ENCODE data around the gene NELFB.
A peak's percentile ranks its signal among the peaks of the same experiment; 100 is the strongest.

The NELFB gene

DNA sequence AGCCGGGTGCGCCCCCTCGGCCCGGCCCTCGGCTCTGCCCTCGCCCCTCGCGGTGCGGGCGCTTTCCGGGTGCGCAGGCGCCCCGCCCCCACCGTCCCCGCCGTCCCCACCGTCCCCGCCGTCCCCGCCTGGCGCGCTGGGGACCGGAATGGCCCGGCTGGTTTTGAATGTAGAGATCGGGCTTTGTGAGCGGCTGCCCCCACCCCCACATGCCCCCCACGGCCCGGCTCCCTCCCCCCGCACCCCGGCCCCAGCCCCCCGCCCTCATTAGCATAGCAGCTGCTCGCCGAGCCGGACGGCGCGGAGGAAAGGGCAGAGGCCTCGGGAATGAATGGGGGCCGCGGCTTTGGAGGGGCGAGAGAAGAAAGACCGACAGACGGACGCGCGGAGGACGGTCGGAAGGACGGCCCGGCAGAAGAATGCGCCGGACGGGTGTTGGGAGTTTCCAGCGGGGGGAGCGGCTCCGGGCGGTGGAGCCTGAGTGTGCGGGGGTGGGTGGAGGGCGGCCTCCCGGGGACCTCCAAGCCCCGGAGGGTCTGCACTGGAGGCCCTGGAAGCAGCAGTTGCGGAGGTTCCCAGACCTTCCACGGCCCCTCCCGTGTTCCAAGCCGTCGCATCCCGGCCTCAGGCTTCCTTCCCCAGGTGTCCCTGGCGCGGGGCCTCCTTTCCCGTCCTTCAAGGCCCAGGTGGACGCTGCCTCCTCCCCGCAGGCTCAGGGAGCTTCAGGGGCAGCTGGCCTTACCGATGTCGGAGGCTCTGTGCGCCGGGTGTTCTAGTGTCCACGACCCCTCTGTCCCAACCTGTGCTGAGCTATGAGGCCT lies 40.9 kb downstream of the NELFB start:
- Histone ChIP-seq H3K4me3 (ENCODE audit: low read length in 2 of 2) (peak overlapping the region; percentile 46 to 78), H3K4me2 (ENCODE audit: insufficient read depth, low read length, poor library complexity, severe bottlenecking) (peak overlapping the region; percentile 83), H3K9me3 (replicated peaks in 1 of 2; ENCODE audit: control insufficient read depth in 2 of 2, insufficient read depth in 1 of 2, low read depth in 1 of 2, low read length in 2 of 2) (peaks cover 0 to 10% of the 10 kb centered on the region in 2 donors), H2BK15ac (ENCODE audit: low read length) (peak overlapping the region; percentile 99), H2BK12ac (ENCODE audit: low read length) (peak overlapping the region; percentile 99), H3K18ac (ENCODE audit: low read length) (peak overlapping the region; percentile 97), H3K23ac (ENCODE audit: low read depth, low read length, poor library complexity) (peak overlapping the region; percentile 97), H3K9ac (ENCODE audit: low read depth, low read length, poor library complexity) (peak overlapping the region; percentile 86), H4K8ac (ENCODE audit: low read depth, low read length) (peak overlapping the region; percentile 29), H2BK120ac (ENCODE audit: low read depth, low read length) (peak overlapping the region; percentile 97), H3K79me1 (ENCODE audit: low read depth, low read length) (peaks cover 2% of the 10 kb centered on the region), H3K27me3 (ENCODE audit: control insufficient read depth in 3 of 3, insufficient read depth in 3 of 3, low read depth in 1 of 3, low read length in 3 of 3) (peaks cover 0 to 11% (median 2%) of the 10 kb centered on the region in 3 experiments), H2AK5ac (ENCODE audit: low read depth, low read length) (peak overlapping the region; percentile 100), H3K4me1 (ENCODE audit: control insufficient read depth in 2 of 2, insufficient read depth in 1 of 2, low read depth in 1 of 2, low read length in 2 of 2) (peaks cover 28 to 31% of the 10 kb centered on the region in 2 donors), H2BK5ac (ENCODE audit: low read length) (no peak overlapping the region), H3K4ac (ENCODE audit: low read length) (peak overlapping the region; percentile 93), H3K36me3 (replicated peaks in 1 of 2; ENCODE audit: control insufficient read depth in 2 of 2, insufficient read depth in 2 of 2, low read length in 2 of 2) (peaks cover 5 to 14% of the 10 kb centered on the region in 2 donors), H4K91ac (ENCODE audit: low read depth, low read length, poor library complexity) (no peak overlapping the region), H2AFZ (ENCODE audit: low read length) (peak overlapping the region; percentile 87), H3K14ac (ENCODE audit: low read length) (peak overlapping the region; percentile 79), H3K27ac (replicated peaks; ENCODE audit: low read length) (peak overlapping the region; percentile 75)
- no CpG with 5 or more reads among the region's 78 CpGs for WGBS, 2 donors (ENCODE audit: extremely low coverage in 2 of 2, insufficient read length in 2 of 2, insufficient replicate concordance in 1 of 2)
- DNase-seq (ENCODE audit: low spot score): peak; percentile 62

- H3K27me3 ChIP-seq (ENCODE audit: control insufficient read depth in 3 of 3, insufficient read depth in 3 of 3, low read depth in 1 of 3, low read length in 3 of 3): peaks cover 0 to 11% (median 2%) of the 10 kb centered on the region in 3 experiments
- H3K4me3 ChIP-seq (ENCODE audit: low read length in 2 of 2): peak overlapping the region; percentile 46 to 49
- peaks cover 5 to 14% of the 10 kb centered on the region in 2 donors for H3K36me3 ChIP-seq (replicated peaks in 1 of 2; ENCODE audit: control insufficient read depth in 2 of 2, insufficient read depth in 2 of 2, low read length in 2 of 2)
- no peak overlapping the region for H4K91ac ChIP-seq (ENCODE audit: low read depth, low read length, poor library complexity)
- H3K18ac ChIP-seq (ENCODE audit: low read length): peak overlapping the region; percentile 97
- peaks cover 6% of the 10 kb centered on the region for H3K79me1 ChIP-seq (ENCODE audit: low read depth, low read length)
- DNase-seq (ENCODE audit: low spot score): no peak
- H3K27ac ChIP-seq (replicated peaks; ENCODE audit: low read length): peak overlapping the region; percentile 75
- H3K4me2 ChIP-seq (ENCODE audit: insufficient read depth, low read length, poor library complexity, severe bottlenecking): peak overlapping the region; percentile 62
- H3K9me3 ChIP-seq (replicated peaks in 1 of 2; ENCODE audit: control insufficient read depth in 2 of 2, insufficient read depth in 1 of 2, low read depth in 1 of 2, low read length in 2 of 2): peaks cover 0 to 10% of the 10 kb centered on the region in 2 donors
- no peak overlapping the region for H2BK5ac ChIP-seq (ENCODE audit: low read length)
- H3K9ac ChIP-seq (ENCODE audit: low read depth, low read length, poor library complexity): peak overlapping the region; percentile 67
- peak overlapping the region; percentile 99 for H2BK15ac ChIP-seq (ENCODE audit: low read length)
- peak overlapping the region; percentile 79 for H3K14ac ChIP-seq (ENCODE audit: low read length)
- peak overlapping the region; percentile 97 for H3K23ac ChIP-seq (ENCODE audit: low read depth, low read length, poor library complexity)
- H4K8ac ChIP-seq (ENCODE audit: low read depth, low read length): peak overlapping the region; percentile 29
- H2AK5ac ChIP-seq (ENCODE audit: low read depth, low read length): peak overlapping the region; percentile 100
- H3K4ac ChIP-seq (ENCODE audit: low read length): peak overlapping the region; percentile 93
- H2AFZ ChIP-seq (ENCODE audit: low read length): peak overlapping the region; percentile 87
- H3K4me1 ChIP-seq (ENCODE audit: control insufficient read depth in 2 of 2, insufficient read depth in 1 of 2, low read depth in 1 of 2, low read length in 2 of 2): peaks cover 28 to 31% of the 10 kb centered on the region in 2 donors
- no CpG with 5 or more reads among the region's 24 CpGs for WGBS, 2 donors (ENCODE audit: extremely low coverage in 2 of 2, insufficient read length in 2 of 2, insufficient replicate concordance in 1 of 2)
- peak overlapping the region; percentile 99 for H2BK12ac ChIP-seq (ENCODE audit: low read length)
- peak overlapping the region; percentile 97 for H2BK120ac ChIP-seq (ENCODE audit: low read depth, low read length)
Observed at GRCh38 chr9:137296670-137297664, 41.8 kb downstream of the NELFB start.

GRCh38 chr9:137297966-137298365 lies 42.8 kb downstream of the NELFB start:
- H2BK15ac ChIP-seq (ENCODE audit: low read length): peak overlapping the region; percentile 75
- H4K91ac ChIP-seq (ENCODE audit: low read depth, low read length, poor library complexity): no peak overlapping the region
- H3K4me2 ChIP-seq (ENCODE audit: insufficient read depth, low read length, poor library complexity, severe bottlenecking): no peak overlapping the region
- no peak overlapping the region for H3K9ac ChIP-seq (ENCODE audit: low read depth, low read length, poor library complexity)
- no peak overlapping the region for H2AFZ ChIP-seq (ENCODE audit: low read length)
- H3K27me3 ChIP-seq (ENCODE audit: control insufficient read depth in 3 of 3, insufficient read depth in 3 of 3, low read depth in 1 of 3, low read length in 3 of 3): peaks cover 0 to 13% (median 2%) of the 10 kb centered on the region in 3 experiments
- no peak overlapping the region for H4K8ac ChIP-seq (ENCODE audit: low read depth, low read length)
- H2BK12ac ChIP-seq (ENCODE audit: low read length): peak overlapping the region; percentile 41
- peaks cover 0 to 9% of the 10 kb centered on the region in 2 donors for H3K9me3 ChIP-seq (replicated peaks in 1 of 2; ENCODE audit: control insufficient read depth in 2 of 2, insufficient read depth in 1 of 2, low read depth in 1 of 2, low read length in 2 of 2)
- peak overlapping the region; percentile 58 for H2BK5ac ChIP-seq (ENCODE audit: low read length)
- H3K14ac ChIP-seq (ENCODE audit: low read length): no peak overlapping the region
- H3K4me3 ChIP-seq (ENCODE audit: low read length in 2 of 2): no peak overlapping the region
- peak overlapping the region; percentile 35 for H3K18ac ChIP-seq (ENCODE audit: low read length)
- H3K23ac ChIP-seq (ENCODE audit: low read depth, low read length, poor library complexity): no peak overlapping the region
- H3K4ac ChIP-seq (ENCODE audit: low read length): no peak overlapping the region
- DNase-seq (ENCODE audit: low spot score): no peak
- H2BK120ac ChIP-seq (ENCODE audit: low read depth, low read length): no peak overlapping the region
- peaks cover 6% of the 10 kb centered on the region for H3K79me1 ChIP-seq (ENCODE audit: low read depth, low read length)
- H2AK5ac ChIP-seq (ENCODE audit: low read depth, low read length): peak overlapping the region; percentile 85
- H3K36me3 ChIP-seq (replicated peaks in 1 of 2; ENCODE audit: control insufficient read depth in 2 of 2, insufficient read depth in 2 of 2, low read length in 2 of 2): peaks cover 5 to 14% of the 10 kb centered on the region in 2 donors
- WGBS, 2 donors (ENCODE audit: extremely low coverage in 2 of 2, insufficient read length in 2 of 2, insufficient replicate concordance in 1 of 2): no CpG with 5 or more reads among the region's 7 CpGs
- H3K27ac ChIP-seq (replicated peaks; ENCODE audit: low read length): no peak overlapping the region
- peaks cover 32 to 35% of the 10 kb centered on the region in 2 donors for H3K4me1 ChIP-seq (ENCODE audit: control insufficient read depth in 2 of 2, insufficient read depth in 1 of 2, low read depth in 1 of 2, low read length in 2 of 2)

Measured in neuronal stem cell (in vitro differentiated cells).